Liver (tissue), 9 donors: ENCODE results near the gene MEOX2. TPM values are rescaled to one million over a fixed set of nuclear protein-coding genes. Genes with fewer than 3 reads are reported as not detected.

Experiments
- DNase-seq: peaks from one replicate; pipeline ENCODE4 v3.0.0-alpha.2; 2017; ENCODE audit warnings: low spot score
- H3K27ac ChIP-seq, 2 donors: one replicate each; pipeline ENCODE4 v1.7.0; 2013; ENCODE audit warnings: inconsistent platforms in 2 of 2, low read length in 2 of 2, control low read depth in 1 of 2, low read depth in 1 of 2, mild to moderate bottlenecking in 1 of 2
- H3K27me3 ChIP-seq, 4 donors: one replicate each; pipeline versions ENCODE4 v1.6.1 to v1.7.0; 2013; ENCODE audit warnings: low read length in 3 of 4, inconsistent platforms in 1 of 4, mild to moderate bottlenecking in 1 of 4, moderate library complexity in 1 of 4; ENCODE audit not compliant: control insufficient read depth in 4 of 4, insufficient read depth in 4 of 4
- H3K36me3 ChIP-seq, 4 donors: one replicate each; pipeline versions ENCODE4 v1.6.1 to v1.7.0; 2013; ENCODE audit warnings: low read length in 3 of 4, mild to moderate bottlenecking in 3 of 4, low read depth in 1 of 4, moderate library complexity in 1 of 4; ENCODE audit not compliant: control insufficient read depth in 4 of 4, insufficient read depth in 3 of 4
- H3K4me1 ChIP-seq, 4 donors: one replicate each; pipeline versions ENCODE4 v1.6.1 to v1.7.0; 2013; ENCODE audit warnings: low read length in 3 of 4, mild to moderate bottlenecking in 3 of 4, moderate library complexity in 1 of 4; ENCODE audit not compliant: control insufficient read depth in 4 of 4, insufficient read depth in 4 of 4
- H3K4me3 ChIP-seq, 3 donors: one replicate each; pipeline versions ENCODE4 v1.6.1 to v1.7.0; 2013; ENCODE audit warnings: low read length in 3 of 3, control low read depth in 1 of 3, low read depth in 1 of 3, mild to moderate bottlenecking in 1 of 3
- H3K9ac ChIP-seq, 2 donors: one replicate each; pipeline ENCODE4 v1.7.0; 2013; ENCODE audit warnings: low read length in 2 of 2, mild to moderate bottlenecking in 2 of 2, moderate library complexity in 2 of 2, control low read depth in 1 of 2, low read depth in 1 of 2
- H3K9me3 ChIP-seq, 4 donors: one replicate each; pipeline versions ENCODE4 v1.6.1 to v1.7.0; 2013; ENCODE audit warnings: low read length in 3 of 4; ENCODE audit not compliant: control insufficient read depth in 4 of 4
- EGR1 ChIP-seq, 2 donors: IDR thresholded peaks; 2 replicates each; pipeline ENCODE4 v1.6.1; 2016 to 2018; ENCODE audit warnings: antibody characterized with exemption in 2 of 2, low read depth in 2 of 2
- FOXA1 ChIP-seq: IDR thresholded peaks from 2 replicates; pipeline ENCODE4 v1.6.1; 2016; ENCODE audit warnings: antibody characterized with exemption
- FOXA2 ChIP-seq: IDR thresholded peaks from 2 replicates; pipeline ENCODE4 v1.6.1; 2016; ENCODE audit warnings: antibody characterized with exemption
- GABPA ChIP-seq, 2 donors: IDR thresholded peaks in 1 of 2; conservative IDR thresholded peaks in 1 of 2; 2 replicates each; pipeline ENCODE4 v1.6.1; 2016; ENCODE audit warnings: antibody characterized with exemption in 2 of 2, mild to moderate bottlenecking in 1 of 2, moderate library complexity in 1 of 2
- HNF4A ChIP-seq, 2 donors: conservative IDR thresholded peaks; 2 replicates each; pipeline ENCODE4 v1.6.1; 2016; ENCODE audit warnings: antibody characterized with exemption in 2 of 2, mild to moderate bottlenecking in 2 of 2
- HNF4G ChIP-seq: IDR thresholded peaks from 2 replicates; pipeline ENCODE4 v1.6.1; 2016; ENCODE audit warnings: antibody characterized with exemption
- JUND ChIP-seq, 2 donors: IDR thresholded peaks; 2 replicates each; pipeline ENCODE4 v1.6.1; 2016; ENCODE audit warnings: antibody characterized with exemption in 2 of 2
- MAX ChIP-seq: IDR thresholded peaks from 2 replicates; pipeline ENCODE4 v1.6.1; 2016; ENCODE audit warnings: antibody characterized with exemption
- NR2F2 ChIP-seq: IDR thresholded peaks from 2 replicates; pipeline ENCODE4 v1.6.1; 2016; ENCODE audit warnings: antibody characterized with exemption
- RAD21 ChIP-seq, 2 donors: IDR thresholded peaks; 2 replicates each; pipeline ENCODE4 v1.6.1; 2016; ENCODE audit warnings: antibody characterized with exemption in 2 of 2, mild to moderate bottlenecking in 2 of 2
- RXRA ChIP-seq, 2 donors: IDR thresholded peaks; 2 replicates each; pipeline ENCODE4 v1.6.1; 2017 to 2018; ENCODE audit warnings: antibody characterized with exemption in 2 of 2, mild to moderate bottlenecking in 1 of 2
- SP1 ChIP-seq: IDR thresholded peaks from 2 replicates; pipeline ENCODE4 v1.6.1; 2018; ENCODE audit warnings: antibody characterized with exemption, mild to moderate bottlenecking
- TAF1 ChIP-seq: conservative IDR thresholded peaks from 2 replicates; pipeline ENCODE4 v1.6.1; 2016; ENCODE audit warnings: antibody characterized with exemption, mild to moderate bottlenecking
- YY1 ChIP-seq: IDR thresholded peaks from 2 replicates; pipeline ENCODE4 v1.6.1; 2016; ENCODE audit warnings: antibody characterized with exemption, mild to moderate bottlenecking
- ZBTB33 ChIP-seq: IDR thresholded peaks from 2 replicates; pipeline ENCODE4 v1.6.1; 2016; ENCODE audit warnings: antibody characterized with exemption
- WGBS: extraction: QIAGEN DNeasy Blood & Tissue Kit; methylation state at CpG from one replicate; pipeline ENCODE4 v1.1.7; 2013; 5-methylcytosine and 5-hydroxymethylcytosine counted together
- polyA plus RNA-seq, 2 donors: library from polyadenylated mRNA; stranded (reverse) in 1 of 2; unstranded in 1 of 2; fragments of 200-250 nt in 1 of 2; fragments of >200 nt in 1 of 2; fragmentation: Nextera tagmentation in 1 of 2; extraction: Ambion mirVana in 1 of 2; gene quantifications; one replicate each; pipeline versions ENCODE4 v1.2.1 to v1.2.3, GENCODE V29; 2013 to 2015
- total RNA-seq, 2 donors: library from RNA; depleted of rRNA; stranded (reverse); fragments of >200 nt; gene quantifications; one replicate each; pipeline ENCODE4 v1.2.3, GENCODE V29; 2014
- TF ChIP-seq, protein P1 (sequence below): IDR thresholded peaks from 2 replicates; pipeline ENCODE4 v1.6.1; 2016; ENCODE audit warnings: antibody characterized with exemption, mild to moderate bottlenecking
- TF ChIP-seq, protein P2 (sequence below): IDR thresholded peaks from 2 replicates; pipeline ENCODE4 v1.6.1; 2016; ENCODE audit warnings: antibody characterized with exemption
- TF ChIP-seq, protein P3 (sequence below): fragments of 150-350 bp; IDR thresholded peaks from 2 replicates; pipeline ENCODE4 v1.5.1; 2017; ENCODE audit warnings: improper control_type of control experiment, low read depth, low read length; ENCODE audit not compliant: missing input control
- donor health status: healthy.
- donor health status: healthy.
- donor health status: healthy.
- donor health status: healthy.
- donor health status: healthy.

Gene MEOX2
- total and polyA plus RNA-seq, 4 donors, result 0.32 to 0.70 (median 0.47) TPM

GRCh38 chr7:15719311-15719710, 32.8 kb upstream of the MEOX2 start (continued):
- TF ChIP-seq ZBTB33, result no peak
- TF ChIP-seq YY1, result no peak

DNA sequence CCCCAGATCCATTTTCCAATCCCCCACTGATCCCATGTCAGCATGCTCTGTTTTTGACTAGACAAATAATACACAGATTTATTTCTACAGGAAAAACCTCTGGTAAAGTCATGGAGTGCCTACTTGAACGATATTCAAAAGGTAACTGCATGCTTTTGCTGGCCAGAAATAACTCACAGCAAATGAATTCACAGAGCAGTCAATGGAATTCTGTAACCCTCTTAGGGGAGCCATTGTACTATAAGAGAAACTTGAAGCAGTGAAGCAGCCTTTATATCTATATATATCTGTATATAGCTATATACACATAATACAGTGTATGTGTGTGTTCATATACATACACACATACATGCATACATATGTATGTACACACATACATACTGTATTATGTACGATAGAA, 29.0 kb upstream of the MEOX2 start:
- Histone ChIP-seq H3K4me1 (peaks cover 0 to 3% (median 0%) of the 10 kb centered on the region in 4 donors), H3K9ac (no peak overlapping the region), H3K27ac (no peak overlapping the region), H3K4me3 (no peak overlapping the region), H3K27me3 (no peaks in the 10 kb centered on the region), H3K36me3 (no peaks in the 10 kb centered on the region), H3K9me3 (no peaks in the 10 kb centered on the region)
- DNase-seq, result no peak
- WGBS, result 88% methylated on average over 2 of the region's 2 CpGs
- TF ChIP-seq JUND (IDR thresholded peaks at IDR 0.05), result no peak
- no peak for TF ChIP-seq ZBTB33
- TF ChIP-seq, protein P1, sequence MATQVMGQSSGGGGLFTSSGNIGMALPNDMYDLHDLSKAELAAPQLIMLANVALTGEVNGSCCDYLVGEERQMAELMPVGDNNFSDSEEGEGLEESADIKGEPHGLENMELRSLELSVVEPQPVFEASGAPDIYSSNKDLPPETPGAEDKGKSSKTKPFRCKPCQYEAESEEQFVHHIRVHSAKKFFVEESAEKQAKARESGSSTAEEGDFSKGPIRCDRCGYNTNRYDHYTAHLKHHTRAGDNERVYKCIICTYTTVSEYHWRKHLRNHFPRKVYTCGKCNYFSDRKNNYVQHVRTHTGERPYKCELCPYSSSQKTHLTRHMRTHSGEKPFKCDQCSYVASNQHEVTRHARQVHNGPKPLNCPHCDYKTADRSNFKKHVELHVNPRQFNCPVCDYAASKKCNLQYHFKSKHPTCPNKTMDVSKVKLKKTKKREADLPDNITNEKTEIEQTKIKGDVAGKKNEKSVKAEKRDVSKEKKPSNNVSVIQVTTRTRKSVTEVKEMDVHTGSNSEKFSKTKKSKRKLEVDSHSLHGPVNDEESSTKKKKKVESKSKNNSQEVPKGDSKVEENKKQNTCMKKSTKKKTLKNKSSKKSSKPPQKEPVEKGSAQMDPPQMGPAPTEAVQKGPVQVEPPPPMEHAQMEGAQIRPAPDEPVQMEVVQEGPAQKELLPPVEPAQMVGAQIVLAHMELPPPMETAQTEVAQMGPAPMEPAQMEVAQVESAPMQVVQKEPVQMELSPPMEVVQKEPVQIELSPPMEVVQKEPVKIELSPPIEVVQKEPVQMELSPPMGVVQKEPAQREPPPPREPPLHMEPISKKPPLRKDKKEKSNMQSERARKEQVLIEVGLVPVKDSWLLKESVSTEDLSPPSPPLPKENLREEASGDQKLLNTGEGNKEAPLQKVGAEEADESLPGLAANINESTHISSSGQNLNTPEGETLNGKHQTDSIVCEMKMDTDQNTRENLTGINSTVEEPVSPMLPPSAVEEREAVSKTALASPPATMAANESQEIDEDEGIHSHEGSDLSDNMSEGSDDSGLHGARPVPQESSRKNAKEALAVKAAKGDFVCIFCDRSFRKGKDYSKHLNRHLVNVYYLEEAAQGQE, result no peak
- TF ChIP-seq YY1, result no peak
- TF ChIP-seq GABPA (IDR thresholded peaks at IDR 0.05 in 1 of 2, conservative IDR thresholded peaks at IDR 0.05 in 1 of 2), result no peak
- no peak for TF ChIP-seq HNF4G
- no peak for TF ChIP-seq SP1
- TF ChIP-seq FOXA1, result no peak
- no peak for TF ChIP-seq TAF1
- TF ChIP-seq HNF4A (conservative IDR thresholded peaks at IDR 0.05), result no peak
- TF ChIP-seq MAX, result no peak
- TF ChIP-seq FOXA2, result no peak
- TF ChIP-seq, protein P2, sequence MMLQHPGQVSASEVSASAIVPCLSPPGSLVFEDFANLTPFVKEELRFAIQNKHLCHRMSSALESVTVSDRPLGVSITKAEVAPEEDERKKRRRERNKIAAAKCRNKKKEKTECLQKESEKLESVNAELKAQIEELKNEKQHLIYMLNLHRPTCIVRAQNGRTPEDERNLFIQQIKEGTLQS, result no peak
- TF ChIP-seq, protein P3, sequence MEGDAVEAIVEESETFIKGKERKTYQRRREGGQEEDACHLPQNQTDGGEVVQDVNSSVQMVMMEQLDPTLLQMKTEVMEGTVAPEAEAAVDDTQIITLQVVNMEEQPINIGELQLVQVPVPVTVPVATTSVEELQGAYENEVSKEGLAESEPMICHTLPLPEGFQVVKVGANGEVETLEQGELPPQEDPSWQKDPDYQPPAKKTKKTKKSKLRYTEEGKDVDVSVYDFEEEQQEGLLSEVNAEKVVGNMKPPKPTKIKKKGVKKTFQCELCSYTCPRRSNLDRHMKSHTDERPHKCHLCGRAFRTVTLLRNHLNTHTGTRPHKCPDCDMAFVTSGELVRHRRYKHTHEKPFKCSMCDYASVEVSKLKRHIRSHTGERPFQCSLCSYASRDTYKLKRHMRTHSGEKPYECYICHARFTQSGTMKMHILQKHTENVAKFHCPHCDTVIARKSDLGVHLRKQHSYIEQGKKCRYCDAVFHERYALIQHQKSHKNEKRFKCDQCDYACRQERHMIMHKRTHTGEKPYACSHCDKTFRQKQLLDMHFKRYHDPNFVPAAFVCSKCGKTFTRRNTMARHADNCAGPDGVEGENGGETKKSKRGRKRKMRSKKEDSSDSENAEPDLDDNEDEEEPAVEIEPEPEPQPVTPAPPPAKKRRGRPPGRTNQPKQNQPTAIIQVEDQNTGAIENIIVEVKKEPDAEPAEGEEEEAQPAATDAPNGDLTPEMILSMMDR, result no peak
- no peak for TF ChIP-seq EGR1 (IDR thresholded peaks at IDR 0.05; ENCODE audit: low read depth in 2 of 2)
- TF ChIP-seq NR2F2, result no peak
- no peak for TF ChIP-seq RAD21 (IDR thresholded peaks at IDR 0.05)
- TF ChIP-seq RXRA (IDR thresholded peaks at IDR 0.05), result no peak
